Measurements from ENCODE around the gene MED13L. TPM values are rescaled to one million over a fixed set of nuclear protein-coding genes. Genes with fewer than 3 reads are reported as not detected.

Gene MED13L
- total RNA-seq, 1 donor from 2014 or later, result 38.1 TPM

- DNase-seq (ENCODE audit: low read depth in 2 of 2), result no peak
Measured at GRCh38 chr12:116155383-116155782, 122.1 kb downstream of the MED13L start.

- no peak for DNase-seq (ENCODE audit: low read depth in 2 of 2)
Measured at GRCh38 chr12:116153983-116154382, 123.5 kb downstream of the MED13L start.

GRCh38 chr12:116153113-116153512 lies 124.4 kb downstream of the MED13L start:
- no peak for DNase-seq (ENCODE audit: low read depth in 2 of 2)

- no peak for DNase-seq (ENCODE audit: low read depth in 2 of 2)
Measured at GRCh38 chr12:116152268-116152667, 125.2 kb downstream of the MED13L start.

GRCh38 chr12:116150452-116150851 lies 127.0 kb downstream of the MED13L start:
- DNase-seq (ENCODE audit: low read depth in 2 of 2), result no peak

- DNase-seq (ENCODE audit: low read depth in 2 of 2), result peak in 1 of 2 donors; percentile 58
Measured at GRCh38 chr12:116150001-116150400, 127.5 kb downstream of the MED13L start.

GRCh38 chr12:116148844-116149243 lies 128.6 kb downstream of the MED13L start:
- peak; percentile 84 to 92 for DNase-seq (ENCODE audit: low read depth in 2 of 2)

- DNase-seq (ENCODE audit: low read depth in 2 of 2), result no peak
Measured at GRCh38 chr12:116146386-116146785, 131.1 kb downstream of the MED13L start.

- no peak for DNase-seq (ENCODE audit: low read depth in 2 of 2)
Measured at GRCh38 chr12:116145451-116145850, 132.0 kb downstream of the MED13L start.

- no peak for DNase-seq (ENCODE audit: low read depth in 2 of 2)
Measured at GRCh38 chr12:116144384-116144783, 133.1 kb downstream of the MED13L start.

- DNase-seq (ENCODE audit: low read depth in 2 of 2), result peak in 1 of 2 donors; percentile 54
Measured at GRCh38 chr12:116143909-116144308, 133.6 kb downstream of the MED13L start.

- peak; percentile 84 to 96 for DNase-seq (ENCODE audit: low read depth in 2 of 2)
Measured at GRCh38 chr12:116142936-116143898, 134.3 kb downstream of the MED13L start.

- no peak for DNase-seq (ENCODE audit: low read depth in 2 of 2)
Measured at GRCh38 chr12:116141833-116142162, 135.7 kb downstream of the MED13L start.

GRCh38 chr12:116141110-116141832 lies 136.2 kb downstream of the MED13L start:
- peak in 1 of 2 donors; percentile 47 for DNase-seq (ENCODE audit: low read depth in 2 of 2)

- no peak for DNase-seq (ENCODE audit: low read depth in 2 of 2)
Measured at GRCh38 chr12:116140529-116140928, 137.0 kb downstream of the MED13L start.

GRCh38 chr12:116138781-116139180 lies 138.7 kb downstream of the MED13L start:
- DNase-seq (ENCODE audit: low read depth in 2 of 2), result no peak

GRCh38 chr12:116138364-116138763 lies 139.1 kb downstream of the MED13L start:
- no peak for DNase-seq (ENCODE audit: low read depth in 2 of 2)

GRCh38 chr12:116137318-116137717 lies 140.2 kb downstream of the MED13L start:
- DNase-seq (ENCODE audit: low read depth in 2 of 2), result no peak

GRCh38 chr12:116136340-116136739 lies 141.2 kb downstream of the MED13L start:
- DNase-seq (ENCODE audit: low read depth in 2 of 2), result peak; percentile 67 to 82

GRCh38 chr12:116135209-116135930 lies 142.1 kb downstream of the MED13L start:
- peak; percentile 73 to 95 for DNase-seq (ENCODE audit: low read depth in 2 of 2)

- DNase-seq (ENCODE audit: low read depth in 2 of 2), result no peak
Measured at GRCh38 chr12:116133636-116134214, 143.8 kb downstream of the MED13L start.
